ENCODE data around the gene KMT2A. TPM values are rescaled to one million over a fixed set of nuclear protein-coding genes. Genes with fewer than 3 reads are reported as not detected.

KMT2A gene
- polyA plus RNA-seq, 2 of the 4 experiments (the other 2 are of a cell fraction): 6.8 to 20.3 TPM

DNA sequence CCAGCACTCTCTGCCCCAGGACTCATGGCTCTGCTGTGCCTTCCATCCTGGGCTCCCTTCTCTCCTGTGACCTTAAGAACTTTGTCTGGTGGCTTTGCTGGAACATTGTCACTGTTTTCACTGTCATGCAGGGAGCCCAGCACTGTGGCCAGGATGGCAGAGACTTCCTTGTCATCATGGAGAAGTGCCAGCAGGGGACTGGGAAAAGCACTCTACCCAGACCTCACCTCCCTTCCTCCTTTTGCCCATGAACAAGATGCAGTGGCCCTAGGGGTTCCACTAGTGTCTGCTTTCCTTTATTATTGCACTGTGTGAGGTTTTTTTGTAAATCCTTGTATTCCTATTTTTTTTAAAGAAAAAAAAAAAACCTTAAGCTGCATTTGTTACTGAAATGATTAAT lies 88.1 kb downstream of the KMT2A start:
- no peak for TF ChIP-seq RAD21 (conservative IDR thresholded peaks at IDR 0.05 in 1 of 2, IDR thresholded peaks at IDR 0.05 in 1 of 2)
- TF ChIP-seq HOXB13 (CRISPR knock-in tag; IDR thresholded peaks at IDR 0.05; ENCODE audit: low read depth): no peak
- no peak for TF ChIP-seq MAZ (IDR thresholded peaks at IDR 0.05; ENCODE audit: borderline replicate concordance, low read depth, low read length)
- no peak for DNase-seq (ENCODE audit: low read depth in 1 of 2, low spot score in 1 of 2)
- Histone ChIP-seq H3K4me1 (no peaks in the 10 kb centered on the region), H3K9me3 (no peaks in the 10 kb centered on the region), H3K4me3 (no peak overlapping the region), H3K27ac (no peak overlapping the region), H3K4me2 (no peak overlapping the region)
- no peak for FAIRE-seq
- POLR2A ChIA-PET: no interaction called here
- no peak for ATAC-seq
- CTCF ChIA-PET: no interaction called here

DNA sequence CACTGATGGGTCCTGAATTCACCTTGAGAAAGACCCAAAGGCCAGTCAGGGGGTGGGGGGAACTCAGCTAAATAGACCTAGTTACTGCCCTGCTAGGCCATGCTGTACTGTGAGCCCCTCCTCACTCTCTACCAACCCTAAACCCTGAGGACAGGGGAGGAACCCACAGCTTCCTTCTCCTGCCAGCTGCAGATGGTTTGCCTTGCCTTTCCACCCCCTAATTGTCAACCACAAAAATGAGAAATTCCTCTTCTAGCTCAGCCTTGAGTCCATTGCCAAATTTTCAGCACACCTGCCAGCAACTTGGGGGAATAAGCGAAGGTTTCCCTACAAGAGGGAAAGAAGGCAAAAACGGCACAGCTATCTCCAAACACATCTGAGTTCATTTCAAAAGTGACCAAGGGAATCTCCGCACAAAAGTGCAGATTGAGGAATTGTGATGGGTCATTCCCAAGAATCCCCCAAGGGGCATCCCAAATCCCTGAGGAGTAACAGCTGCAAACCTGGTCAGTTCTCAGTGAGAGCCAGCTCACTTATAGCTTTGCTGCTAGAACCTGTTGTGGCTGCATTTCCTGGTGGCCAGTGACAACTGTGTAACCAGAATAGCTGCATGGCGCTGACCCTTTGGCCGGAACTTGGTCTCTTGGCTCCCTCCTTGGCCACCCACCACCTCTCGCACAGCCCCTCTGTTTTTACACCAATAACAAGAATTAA lies 88.6 kb downstream of the KMT2A start:
- ATAC-seq (no peak), FAIRE-seq (no peak), DNase-seq (ENCODE audit: low read depth in 1 of 2, low spot score in 1 of 2) (no peak)
- Histone ChIP-seq H3K4me1 (no peaks in the 10 kb centered on the region), H3K9me3 (no peaks in the 10 kb centered on the region), H3K4me2 (no peak overlapping the region), H3K27ac (no peak overlapping the region), H3K4me3 (no peak overlapping the region)
- ChIA-PET CTCF (interaction anchor here (0.7 kb wide), 1 partner anchor 15 kb away, joined by 3 read pairs; no protein-coding TSS in a partner anchor), POLR2A (no interaction called here)
- WGBS (ENCODE audit: missing lambda C conversion rate): 100% methylated on average over 6 of the region's 6 CpGs
- TF ChIP-seq PHF8 (IDR thresholded peaks at IDR 0.05; ENCODE audit: borderline replicate concordance, low read depth): no peak
- no peak for TF ChIP-seq NPAS2 (CRISPR knock-in tag; IDR thresholded peaks at IDR 0.05; ENCODE audit: borderline replicate concordance)
- TF ChIP-seq, protein P1, sequence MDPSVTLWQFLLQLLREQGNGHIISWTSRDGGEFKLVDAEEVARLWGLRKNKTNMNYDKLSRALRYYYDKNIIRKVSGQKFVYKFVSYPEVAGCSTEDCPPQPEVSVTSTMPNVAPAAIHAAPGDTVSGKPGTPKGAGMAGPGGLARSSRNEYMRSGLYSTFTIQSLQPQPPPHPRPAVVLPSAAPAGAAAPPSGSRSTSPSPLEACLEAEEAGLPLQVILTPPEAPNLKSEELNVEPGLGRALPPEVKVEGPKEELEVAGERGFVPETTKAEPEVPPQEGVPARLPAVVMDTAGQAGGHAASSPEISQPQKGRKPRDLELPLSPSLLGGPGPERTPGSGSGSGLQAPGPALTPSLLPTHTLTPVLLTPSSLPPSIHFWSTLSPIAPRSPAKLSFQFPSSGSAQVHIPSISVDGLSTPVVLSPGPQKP (IDR thresholded peaks at IDR 0.05; ENCODE audit: low read depth, low read length): no peak
- no peak for TF ChIP-seq MAFK (IDR thresholded peaks at IDR 0.05; ENCODE audit: partially characterized antibody)
- TF ChIP-seq RAD21 (conservative IDR thresholded peaks at IDR 0.05 in 1 of 2, IDR thresholded peaks at IDR 0.05 in 1 of 2): no peak

GRCh38 chr11:118526688-118527087 lies 90.4 kb downstream of the KMT2A start:
- H3K4me3 ChIP-seq: no peak overlapping the region
- no peaks in the 10 kb centered on the region for H3K4me1 ChIP-seq
- ChIA-PET CTCF (interaction anchor here (0.8 kb wide), 1 partner anchor 8 kb away, joined by 3 read pairs; no protein-coding TSS in a partner anchor), POLR2A (no interaction called here)
- FAIRE-seq (no peak), DNase-seq (ENCODE audit: low read depth in 1 of 2, low spot score in 1 of 2) (no peak), ATAC-seq (no peak)
- TF ChIP-seq PHF8 (IDR thresholded peaks at IDR 0.05; ENCODE audit: borderline replicate concordance, low read depth) (no peak), HOXA7 (CRISPR knock-in tag; IDR thresholded peaks at IDR 0.05) (no peak), SMC3 (IDR thresholded peaks at IDR 0.05) (no peak), EHF (CRISPR knock-in tag; IDR thresholded peaks at IDR 0.05) (no peak), POLR2AphosphoS2 (conservative IDR thresholded peaks at IDR 0.05; ENCODE audit: low read length) (no peak), RNF2 (IDR thresholded peaks at IDR 0.05; ENCODE audit: borderline replicate concordance, low read depth) (no peak)
- H3K4me2 ChIP-seq: no peak overlapping the region
- H3K9me3 ChIP-seq: no peaks in the 10 kb centered on the region
- H3K27ac ChIP-seq: no peak overlapping the region
- 92% methylated on average over 2 of the region's 2 CpGs for WGBS (ENCODE audit: missing lambda C conversion rate)

- FAIRE-seq: no peak
- H3K4me2 ChIP-seq: no peak within 1 kb of the TSS
- TF ChIP-seq EHF (CRISPR knock-in tag; IDR thresholded peaks at IDR 0.05): no peak
- TF ChIP-seq CBX8 (IDR thresholded peaks at IDR 0.05): no peak
- TF ChIP-seq HOXB5 (CRISPR knock-in tag; IDR thresholded peaks at IDR 0.05): no peak
- TF ChIP-seq EP300 (IDR thresholded peaks at IDR 0.05): no peak
- no peak for TF ChIP-seq HOXB13 (CRISPR knock-in tag; IDR thresholded peaks at IDR 0.05; ENCODE audit: low read depth)
- TF ChIP-seq, protein P2, sequence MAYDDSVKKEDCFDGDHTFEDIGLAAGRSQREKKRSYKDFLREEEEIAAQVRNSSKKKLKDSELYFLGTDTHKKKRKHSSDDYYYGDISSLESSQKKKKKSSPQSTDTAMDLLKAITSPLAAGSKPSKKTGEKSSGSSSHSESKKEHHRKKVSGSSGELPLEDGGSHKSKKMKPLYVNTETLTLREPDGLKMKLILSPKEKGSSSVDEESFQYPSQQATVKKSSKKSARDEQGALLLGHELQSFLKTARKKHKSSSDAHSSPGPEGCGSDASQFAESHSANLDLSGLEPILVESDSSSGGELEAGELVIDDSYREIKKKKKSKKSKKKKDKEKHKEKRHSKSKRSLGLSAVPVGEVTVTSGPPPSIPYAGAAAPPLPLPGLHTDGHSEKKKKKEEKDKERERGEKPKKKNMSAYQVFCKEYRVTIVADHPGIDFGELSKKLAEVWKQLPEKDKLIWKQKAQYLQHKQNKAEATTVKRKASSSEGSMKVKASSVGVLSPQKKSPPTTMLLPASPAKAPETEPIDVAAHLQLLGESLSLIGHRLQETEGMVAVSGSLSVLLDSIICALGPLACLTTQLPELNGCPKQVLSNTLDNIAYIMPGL (CRISPR knock-in tag; IDR thresholded peaks at IDR 0.05; ENCODE audit: borderline replicate concordance): no peak
- TF ChIP-seq PHF8 (IDR thresholded peaks at IDR 0.05; ENCODE audit: borderline replicate concordance, low read depth): no peak
- TF ChIP-seq RNF2 (IDR thresholded peaks at IDR 0.05; ENCODE audit: borderline replicate concordance, low read depth): no peak
- no peaks in the 10 kb centered on the region for H3K9me3 ChIP-seq
- DNase-seq (ENCODE audit: low read depth in 1 of 2, low spot score in 1 of 2): no peak
- no peak within 1 kb of the TSS for H3K4me3 ChIP-seq
- POLR2A ChIA-PET: interaction anchor here (0.5 kb wide), 1 partner anchor 8 kb away, joined by 3 read pairs; no protein-coding TSS in a partner anchor
- no peak for ATAC-seq
- no peaks in the 10 kb centered on the region for H3K4me1 ChIP-seq
- no peak within 1 kb of the TSS for H3K27ac ChIP-seq
- 40% methylated on average over 2 of the region's 3 CpGs for WGBS (ENCODE audit: missing lambda C conversion rate)
- CTCF ChIA-PET: interaction anchor here (1.4 kb wide), 1 partner anchor 16 kb away, joined by 3 read pairs; no protein-coding TSS in a partner anchor
Observed at GRCh38 chr11:118527109-118527508, 90.8 kb downstream of the KMT2A start, which contains the start of gene TTC36. Gene TTC36 (plus strand): TSS chr11:118527474. CDS start chr11:118527495, 21 bp downstream.
